Mucosa of gallbladder (tissue), 1 donor: ENCODE measurements around the gene ZFC3H1. TPM values are rescaled to one million over a fixed set of nuclear protein-coding genes. Genes with fewer than 3 reads are reported as not detected.

Source experiments
- DNase-seq: peaks from one replicate; pipeline ENCODE4 v3.0.0-alpha.2; 2020; ENCODE audit warnings: low spot score
- total RNA-seq: library from RNA; stranded (reverse); gene quantifications from one replicate; pipeline ENCODE4 v1.2.1, GENCODE V29; 2021
- donor health status: DM: no; HTN: no; CAD: no.

ZFC3H1 gene
- total RNA-seq, 1 donor from 2014 or later: 36.4 TPM

DNA sequence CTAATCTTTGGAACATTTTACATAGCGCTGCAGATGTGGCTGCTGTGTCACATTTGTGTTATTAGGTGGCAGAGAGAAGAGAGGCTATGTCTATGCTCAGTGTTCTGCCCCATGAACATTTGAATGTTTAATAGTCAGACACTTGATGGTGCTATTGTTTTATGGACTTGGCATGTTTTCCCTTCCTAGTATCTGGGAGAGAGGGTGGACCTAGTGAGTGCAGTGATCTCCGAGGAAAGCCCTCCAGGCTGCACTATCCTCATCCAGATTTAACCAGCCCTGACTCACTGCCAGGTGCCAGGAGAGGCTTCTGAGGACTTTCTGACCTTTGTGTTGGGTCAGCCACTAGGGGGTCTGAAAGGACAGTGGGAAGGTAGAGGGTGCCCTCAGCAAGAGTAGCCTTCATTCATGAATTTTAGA is 24.3 kb downstream of the ZFC3H1 start:
- no peak for DNase-seq

- DNase-seq: no peak
Observed at GRCh38 chr12:71638499-71638898, 25.1 kb downstream of the ZFC3H1 start.

- DNase-seq: no peak
Observed at GRCh38 chr12:71636704-71637115, 26.9 kb downstream of the ZFC3H1 start.

DNA sequence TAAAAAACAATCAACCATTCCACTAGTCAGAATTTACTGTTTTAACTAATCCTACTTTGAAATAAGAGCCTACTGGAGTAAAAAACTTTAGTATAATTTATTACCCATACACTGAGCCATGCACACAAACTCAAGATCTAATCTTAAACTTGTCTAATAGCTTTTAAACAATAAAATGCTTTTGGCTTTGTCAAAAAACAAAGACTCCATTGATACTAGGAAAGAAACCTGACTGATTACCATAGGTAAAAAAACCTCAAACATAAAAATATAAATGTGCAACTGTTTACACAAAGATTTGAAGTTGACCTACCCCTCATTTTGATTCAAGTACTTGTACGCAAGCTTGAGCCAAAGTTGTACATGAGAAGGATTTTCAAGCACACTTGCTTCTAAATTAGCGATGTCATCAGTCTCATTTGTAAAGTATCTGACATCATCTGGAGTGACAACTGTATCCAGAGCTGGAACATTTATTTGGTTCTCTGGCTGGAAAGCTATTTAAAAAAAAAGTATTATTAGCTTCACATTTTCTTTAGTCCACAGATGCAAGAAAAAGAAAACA is 36.1 kb downstream of the ZFC3H1 start:
- DNase-seq: no peak

GRCh38 chr12:71626768-71627167 is 36.9 kb downstream of the ZFC3H1 start:
- no peak for DNase-seq

DNA sequence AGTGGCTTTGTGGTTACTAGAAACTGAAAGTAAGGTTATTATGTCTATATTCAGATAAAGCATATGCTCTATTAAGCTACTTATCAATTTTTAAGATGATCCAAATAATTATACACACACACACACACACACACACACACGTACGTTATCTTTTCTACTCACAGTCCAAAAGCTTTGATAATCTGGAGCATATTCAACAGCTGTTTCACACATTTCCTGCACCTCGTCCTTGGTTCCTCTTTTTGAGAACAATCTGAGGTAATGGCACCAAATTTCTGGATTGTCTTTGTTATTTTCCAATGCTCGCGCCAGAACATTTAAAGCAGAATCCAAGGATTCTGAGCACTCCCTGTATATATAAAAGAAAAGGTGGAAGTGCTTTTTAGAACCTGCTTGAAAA is 37.5 kb downstream of the ZFC3H1 start:
- no peak for DNase-seq

GRCh38 chr12:71625476-71625875 is 38.2 kb downstream of the ZFC3H1 start:
- no peak for DNase-seq

DNA sequence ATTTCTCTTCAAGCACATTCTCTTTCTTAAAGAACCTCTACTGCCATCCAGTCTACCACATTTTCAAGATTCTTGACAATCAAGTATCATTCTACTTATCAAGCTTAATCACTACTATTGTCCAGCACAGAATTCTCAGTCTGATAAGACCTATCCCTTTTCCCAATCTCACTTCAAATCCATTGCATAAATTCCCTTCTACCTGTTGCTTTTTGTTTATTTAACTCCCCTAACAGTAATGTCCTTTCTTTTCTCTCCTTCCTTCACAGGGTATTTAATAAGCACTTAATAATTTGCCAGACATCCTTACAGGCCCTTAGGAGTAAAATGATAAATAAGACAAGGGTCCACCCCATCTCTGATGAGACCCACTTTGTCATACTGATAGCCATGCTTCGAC is 41.7 kb downstream of the ZFC3H1 start:
- no peak for DNase-seq

DNA sequence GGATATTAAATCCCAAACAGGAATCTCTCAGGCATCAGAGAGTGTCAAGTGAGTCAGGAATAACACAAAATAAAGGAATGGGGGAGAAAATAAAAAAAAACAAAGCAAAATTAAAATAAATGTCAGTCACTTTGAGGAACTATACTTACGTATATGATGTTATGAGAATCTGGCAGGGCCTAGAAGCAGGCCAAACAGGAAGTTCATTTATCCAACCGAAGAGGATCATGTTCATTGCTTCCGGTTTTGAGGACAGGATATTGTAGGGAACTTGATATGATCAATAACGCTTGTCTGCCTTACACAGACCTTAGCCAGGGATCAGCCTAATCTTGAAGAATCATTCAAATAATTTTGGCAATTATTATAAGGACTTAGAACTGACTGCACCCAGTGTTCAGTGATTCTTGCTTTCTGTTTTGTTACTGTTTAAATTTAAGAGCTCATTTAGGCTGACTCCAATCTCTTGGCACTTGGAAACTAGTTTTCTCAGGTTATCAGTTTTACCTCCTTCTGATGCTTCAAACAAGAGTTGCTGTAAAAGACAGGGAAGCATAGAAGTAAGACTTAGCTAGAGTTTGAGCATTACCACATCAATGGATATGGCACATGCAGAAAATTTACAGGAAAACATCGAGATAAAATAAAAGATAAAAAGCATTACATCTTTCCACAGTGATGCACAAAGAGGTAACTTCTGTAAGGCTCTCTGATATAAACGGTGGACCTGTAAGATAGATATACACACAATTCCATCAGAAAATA is 53.4 kb downstream of the ZFC3H1 start:
- no peak for DNase-seq

- DNase-seq: no peak
Observed at GRCh38 chr12:71607494-71608330, 55.9 kb downstream of the ZFC3H1 start.

GRCh38 chr12:71605039-71605438 is 58.6 kb downstream of the ZFC3H1 start:
- DNase-seq: no peak

GRCh38 chr12:71602761-71603577 is 60.7 kb downstream of the ZFC3H1 start:
- DNase-seq: no peak

DNA sequence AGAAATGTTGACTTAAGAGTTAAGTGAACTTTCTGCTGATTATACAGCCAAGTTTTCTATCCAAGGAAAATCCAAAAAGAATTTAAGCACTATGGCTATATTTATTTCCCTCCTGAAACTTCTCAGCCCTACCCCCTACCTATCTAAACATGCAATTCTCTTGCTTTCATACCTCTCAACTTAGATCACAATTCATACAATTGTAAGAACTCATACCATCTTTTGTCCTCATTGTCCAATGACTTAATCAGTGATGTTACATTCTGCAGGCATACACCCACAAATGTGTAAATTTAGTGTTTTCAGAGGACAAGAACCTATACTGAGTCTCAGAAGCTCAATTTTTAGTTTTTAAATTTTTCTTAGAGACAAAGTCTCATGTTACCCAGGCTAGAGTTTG is 62.1 kb downstream of the ZFC3H1 start:
- DNase-seq: no peak

- DNase-seq: no peak
Observed at GRCh38 chr12:71599210-71599609, 64.4 kb downstream of the ZFC3H1 start.

GRCh38 chr12:71594214-71594948 is 69.3 kb downstream of the ZFC3H1 start:
- DNase-seq: no peak

DNA sequence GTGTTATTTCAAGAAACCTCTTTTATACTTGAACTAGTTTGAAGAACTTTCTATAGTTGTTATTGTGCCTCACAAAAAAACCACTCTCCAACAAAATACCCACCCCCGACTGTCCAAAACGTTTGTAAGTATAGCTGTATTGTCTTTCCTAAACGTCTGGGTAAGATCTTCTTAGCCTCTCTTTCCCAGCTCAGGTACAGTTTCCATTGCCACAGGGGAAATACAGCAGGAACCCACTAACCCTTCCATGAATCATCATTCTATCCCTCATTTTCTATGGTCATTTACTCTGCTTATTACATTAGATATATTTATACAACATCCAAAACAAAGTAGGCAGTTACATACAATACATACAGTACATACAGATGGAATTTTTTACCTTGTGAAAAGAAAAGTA is 70.8 kb downstream of the ZFC3H1 start:
- DNase-seq: no peak

- DNase-seq: no peak
Observed at GRCh38 chr12:71591601-71592000, 72.0 kb downstream of the ZFC3H1 start.

DNA sequence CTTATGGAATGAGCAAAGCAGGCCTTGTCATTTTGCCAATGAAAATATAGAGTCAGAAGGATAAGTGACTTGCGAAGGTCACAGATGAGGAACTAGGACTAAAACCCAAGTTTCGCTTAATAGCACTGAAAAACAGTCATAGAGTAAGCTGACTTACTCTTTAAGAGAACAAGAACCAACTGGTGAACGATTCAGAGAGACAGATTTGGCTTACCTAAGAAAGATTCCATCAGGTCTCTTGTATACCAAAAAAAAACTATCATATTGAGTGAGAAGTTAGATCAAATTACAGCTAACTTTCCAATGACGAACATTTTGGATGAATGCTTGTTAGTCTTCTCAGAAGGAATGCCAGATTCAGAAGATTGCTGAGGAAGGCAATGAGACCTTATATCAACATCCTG is 74.2 kb downstream of the ZFC3H1 start:
- DNase-seq: no peak

DNA sequence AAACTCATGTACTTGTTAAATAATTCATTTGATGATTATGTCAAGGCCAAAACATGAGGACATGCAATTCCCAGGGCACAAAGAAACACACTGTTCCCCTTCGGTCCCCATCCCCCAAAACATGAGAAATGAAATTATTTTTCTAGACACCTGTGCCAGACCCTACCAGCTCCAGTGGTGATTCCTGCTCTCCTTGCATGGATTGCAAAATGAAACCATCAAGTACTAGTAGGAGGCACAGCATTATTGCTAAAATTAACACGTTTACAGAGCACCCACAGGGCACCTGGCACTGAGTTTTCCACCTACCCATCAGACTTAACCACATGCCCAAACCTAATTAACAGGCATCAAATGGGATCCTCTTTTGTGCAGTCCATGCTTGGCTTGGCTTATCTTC is 76.6 kb downstream of the ZFC3H1 start:
- DNase-seq: no peak

GRCh38 chr12:71585218-71585617 is 78.4 kb downstream of the ZFC3H1 start:
- no peak for DNase-seq

DNA sequence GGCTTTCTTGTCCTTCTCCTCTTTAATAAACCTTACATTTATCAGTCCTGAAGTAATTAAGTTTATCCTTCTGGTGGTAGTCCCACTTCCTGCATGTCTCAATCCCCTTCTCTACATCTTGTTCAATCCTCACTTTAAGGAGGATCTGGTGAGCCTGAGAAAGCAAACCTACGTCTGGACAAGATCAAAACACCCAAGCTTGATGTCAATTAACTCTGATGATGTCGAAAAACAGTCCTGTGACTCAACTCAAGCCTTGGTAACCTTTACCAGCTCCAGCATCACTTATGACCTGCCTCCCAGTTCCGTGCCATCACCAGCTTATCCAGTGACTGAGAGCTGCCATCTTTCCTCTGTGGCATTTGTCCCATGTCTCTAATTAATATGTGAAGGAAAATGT is 79.3 kb downstream of the ZFC3H1 start:
- DNase-seq: no peak
